ENCODE results near the gene PIKFYVE.

GRCh38 chr2:208311954-208312353 lies 45.9 kb downstream of the PIKFYVE start:
- TF ChIP-seq CTCF (conservative IDR thresholded peaks at IDR 0.05; ENCODE audit: low read length) (no peak), EZH2phosphoT487 (IDR thresholded peaks at IDR 0.05; ENCODE audit: borderline replicate concordance, low read depth, low read length) (no peak)

All from OCI-LY7 (cell line).